Measurements from ENCODE around the gene EEA1.

Gene EEA1

GRCh38 chr12:92905258-92905810 lies 23.8 kb downstream of the EEA1 start:
- no peak for DNase-seq (ENCODE audit: low spot score)
- no peak for TF ChIP-seq CTCF (IDR thresholded peaks at IDR 0.05; ENCODE audit: extremely low read depth, insufficient read depth, missing control alignments)
- in situ Hi-C loops (cut with MboI; ENCODE audit: low pct_unique_long_range_greater_than_20kb, low sequenced_read_pairs, unreplicated experiment): no loop called here

- DNase-seq (ENCODE audit: low spot score): no peak
- TF ChIP-seq CTCF (IDR thresholded peaks at IDR 0.05; ENCODE audit: extremely low read depth, insufficient read depth, missing control alignments): no peak
- in situ Hi-C loops (cut with MboI; ENCODE audit: low pct_unique_long_range_greater_than_20kb, low sequenced_read_pairs, unreplicated experiment): no loop called here
Measured at GRCh38 chr12:92900941-92901340, 28.2 kb downstream of the EEA1 start.

- in situ Hi-C loops (cut with MboI; ENCODE audit: low pct_unique_long_range_greater_than_20kb, low sequenced_read_pairs, unreplicated experiment): no loop called here
- no peak for DNase-seq (ENCODE audit: low spot score)
Measured at GRCh38 chr12:92899386-92900001, 29.6 kb downstream of the EEA1 start.

GRCh38 chr12:92898755-92899154 lies 30.3 kb downstream of the EEA1 start:
- DNase-seq (ENCODE audit: low spot score): no peak
- no peak for TF ChIP-seq CTCF (IDR thresholded peaks at IDR 0.05; ENCODE audit: extremely low read depth, insufficient read depth, missing control alignments)
- in situ Hi-C loops (cut with MboI; ENCODE audit: low pct_unique_long_range_greater_than_20kb, low sequenced_read_pairs, unreplicated experiment): no loop called here

More at GRCh38 chr12:92899386-92900001, 29.6 kb downstream of the EEA1 start:
- TF ChIP-seq CTCF (IDR thresholded peaks at IDR 0.05; ENCODE audit: extremely low read depth, insufficient read depth, missing control alignments): no peak

GRCh38 chr12:92897844-92898243 lies 31.3 kb downstream of the EEA1 start:
- no peak for TF ChIP-seq CTCF (IDR thresholded peaks at IDR 0.05; ENCODE audit: extremely low read depth, insufficient read depth, missing control alignments)
- no peak for DNase-seq (ENCODE audit: low spot score)
- in situ Hi-C loops (cut with MboI; ENCODE audit: low pct_unique_long_range_greater_than_20kb, low sequenced_read_pairs, unreplicated experiment): no loop called here

GRCh38 chr12:92890601-92891106 lies 38.4 kb downstream of the EEA1 start:
- in situ Hi-C loops (cut with MboI; ENCODE audit: low pct_unique_long_range_greater_than_20kb, low sequenced_read_pairs, unreplicated experiment): no loop called here
- DNase-seq (ENCODE audit: low spot score): no peak
- no peak for TF ChIP-seq CTCF (IDR thresholded peaks at IDR 0.05; ENCODE audit: extremely low read depth, insufficient read depth, missing control alignments)
